T-cell (primary cell): ENCODE measurements around the gene RTP2. TPM values are rescaled to one million over a fixed set of nuclear protein-coding genes. Genes with fewer than 3 reads are reported as not detected.

Source experiments
- ATAC-seq, 4 experiments: fragments of 200-7000 bp in 3 of 4; fragments of 150-1000 bp in 1 of 4; cut with Tn5 transposase; replicated peaks in 1 of 4; 1 replicate in 3 of 4; 2 replicates in 1 of 4; pipeline ENCODE4 v1.10.0; 2021; ENCODE audit warnings: moderate library complexity in 3 of 4, mild to moderate bottlenecking in 2 of 4, moderate number of reproducible peaks in 1 of 4
- CTCF ChIA-PET, 2 donors: fragments of 300-600 bp; sonication (Branson Sonifier 250); formaldehyde crosslinking; loops; one replicate each; lab custom pipeline; 2022; ENCODE audit warnings: antibody characterized with exemption in 2 of 2; lab: Charles Lee
- POLR2A ChIA-PET, 2 donors: fragments of 300-600 bp; sonication (Branson Sonifier 250); formaldehyde crosslinking; loops; one replicate each; lab custom pipeline; 2022; ENCODE audit warnings: antibody characterized with exemption in 2 of 2; lab: Charles Lee
- DNase-seq, 35 experiments: peaks; one replicate each; pipeline versions ENCODE4 v3.0.0 to v3.0.0-alpha.2; 2013 to 2023
- H3K27ac ChIP-seq: one replicate; pipeline ENCODE4 v1.5.1; 2013; ENCODE audit warnings: low read length
- H3K27me3 ChIP-seq, 2 experiments: replicated peaks in 1 of 2; 1 replicate in 1 of 2; 2 replicates in 1 of 2; pipeline versions ENCODE4 v1.6.1 to v1.7.0; 2013; ENCODE audit warnings: low read length in 1 of 2, mixed read lengths in 1 of 2; ENCODE audit not compliant: control insufficient read depth in 2 of 2, insufficient read depth in 2 of 2; ENCODE audit errors: extremely low read depth in 1 of 2
- H3K36me3 ChIP-seq, 2 donors: 1 replicate in 1 of 2; 2 replicates in 1 of 2; pipeline versions ENCODE4 v1.6.1 to v1.7.0; 2013; ENCODE audit warnings: low read length in 1 of 2; ENCODE audit not compliant: control insufficient read depth in 2 of 2, insufficient read depth in 1 of 2; ENCODE audit errors: extremely low read depth in 1 of 2
- H3K4me1 ChIP-seq, 2 experiments: 1 replicate in 1 of 2; 2 replicates in 1 of 2; pipeline versions ENCODE4 v1.6.1 to v1.7.0; 2013; ENCODE audit warnings: low read length in 2 of 2, mixed read lengths in 1 of 2; ENCODE audit not compliant: insufficient read depth in 2 of 2, control insufficient read depth in 1 of 2; ENCODE audit errors: extremely low read depth in 1 of 2
- H3K4me3 ChIP-seq, 2 donors: 1 replicate in 1 of 2; 2 replicates in 1 of 2; pipeline versions ENCODE4 v1.5.1 to v1.7.0; 2013; ENCODE audit warnings: mild to moderate bottlenecking in 2 of 2, low read length in 1 of 2, moderate library complexity in 1 of 2; ENCODE audit not compliant: control insufficient read depth in 1 of 2; ENCODE audit errors: extremely low read depth in 1 of 2
- H3K9me3 ChIP-seq: 2 replicates; pipeline ENCODE4 v1.7.0; 2013
- H3K27ac Mint-ChIP-seq, 2 donors: one replicate each; pipeline ENCODE4 v1.8.0; 2020 to 2021; ENCODE audit warnings: mild to moderate bottlenecking in 2 of 2, mixed read lengths in 2 of 2
- H3K27me3 Mint-ChIP-seq, 2 donors: one replicate each; pipeline ENCODE4 v1.8.0; 2021 to 2022; ENCODE audit warnings: mixed read lengths in 2 of 2
- H3K36me3 Mint-ChIP-seq: one replicate; pipeline ENCODE4 v1.8.0; 2021; ENCODE audit warnings: mixed read lengths
- H3K4me1 Mint-ChIP-seq, 3 donors: one replicate each; pipeline ENCODE4 v1.8.0; 2020 to 2022; ENCODE audit warnings: mixed read lengths in 3 of 3, mild to moderate bottlenecking in 1 of 3
- H3K4me3 Mint-ChIP-seq, 3 donors: one replicate each; pipeline ENCODE4 v1.8.0; 2020 to 2022; ENCODE audit warnings: mild to moderate bottlenecking in 3 of 3, mixed read lengths in 3 of 3, moderate library complexity in 3 of 3
- H3K9me3 Mint-ChIP-seq, 3 donors: one replicate each; pipeline ENCODE4 v1.8.0; 2020 to 2022; ENCODE audit warnings: mixed read lengths in 3 of 3
- WGBS: methylation state at CpG from one replicate; pipeline ENCODE4 v1.1.5; 2013; ENCODE audit warnings: missing lambda C conversion rate; ENCODE audit not compliant: insufficient coverage; 5-methylcytosine and 5-hydroxymethylcytosine counted together
- total RNA-seq, 35 experiments: library from RNA in 6 of 35; stranded (reverse) in 6 of 35; fragments of 120-200 nt in 1 of 35; gene quantifications; one replicate each; pipeline versions ENCODE4 v1.2.1 to v1.2.4 and lab custom pipeline; 2013 to 2026

RTP2 gene
- total RNA-seq, 5 donors from 2014 or later (not counting 1 experiment from before 2014, with no cell fraction given) = not detected

GRCh38 chr3:187722206-187722612 is 19.9 kb upstream of the RTP2 start:
- Mint-ChIP-seq H3K9me3 (no peaks in the 10 kb centered on the region), H3K36me3 (peaks cover 56% of the 10 kb centered on the region), H3K4me1 (no peaks in the 10 kb centered on the region), H3K4me3 (no peak overlapping the region), H3K27me3 (no peaks in the 10 kb centered on the region), H3K27ac (no peak overlapping the region)
- H3K9me3 ChIP-seq = no peaks in the 10 kb centered on the region
- no peaks in the 10 kb centered on the region for H3K4me1 ChIP-seq
- H3K4me3 ChIP-seq = no peak overlapping the region
- DNase-seq (no peak), ATAC-seq (no peak)
- 88% methylated on average over 8 of the region's 10 CpGs for WGBS
- H3K27ac ChIP-seq = no peak overlapping the region
- H3K27me3 ChIP-seq = no peaks in the 10 kb centered on the region
- ChIA-PET CTCF (interaction anchor here (0.5 to 0.6 kb wide), 3 partner anchors 354 to 954 kb away, joined by 3 to 7 read pairs (median 3); partner anchors contain the start of gene RTP4 (in 1 of the 2)), POLR2A (interaction anchor here in 1 of 2 donors (0.7 kb wide), 1 partner anchor 559 kb away, joined by 4 read pairs; no protein-coding TSS in a partner anchor)
- peaks cover 8 to 44% of the 10 kb centered on the region in 2 donors for H3K36me3 ChIP-seq

GRCh38 chr3:187721055-187721454 is 18.7 kb upstream of the RTP2 start:
- Mint-ChIP-seq H3K27ac (no peak overlapping the region), H3K4me3 (no peak overlapping the region), H3K4me1 (no peaks in the 10 kb centered on the region), H3K9me3 (no peaks in the 10 kb centered on the region), H3K27me3 (no peaks in the 10 kb centered on the region), H3K36me3 (peaks cover 48% of the 10 kb centered on the region)
- no peaks in the 10 kb centered on the region for H3K9me3 ChIP-seq
- no peak overlapping the region for H3K4me3 ChIP-seq
- no peaks in the 10 kb centered on the region for H3K4me1 ChIP-seq
- H3K27ac ChIP-seq = no peak overlapping the region
- H3K27me3 ChIP-seq = no peaks in the 10 kb centered on the region
- ChIA-PET POLR2A (interaction anchor here in 1 of 2 donors (0.5 kb wide), 1 partner anchor 559 kb away, joined by 3 read pairs; no protein-coding TSS in a partner anchor), CTCF (interaction anchor here in 1 of 2 donors (0.7 kb wide), 1 partner anchor 674 kb away, joined by 3 read pairs; no protein-coding TSS in a partner anchor)
- ATAC-seq (no peak), DNase-seq (no peak)
- peaks cover 5 to 32% of the 10 kb centered on the region in 2 donors for H3K36me3 ChIP-seq
- WGBS = 92% methylated on average over 6 of the region's 8 CpGs

- no peaks in the 10 kb centered on the region for H3K4me1 ChIP-seq
- no peak overlapping the region for H3K27ac ChIP-seq
- POLR2A ChIA-PET = no interaction called here
- ATAC-seq (no peak), DNase-seq (no peak)
- peaks cover 4 to 25% of the 10 kb centered on the region in 2 donors for H3K36me3 ChIP-seq
- H3K9me3 ChIP-seq = no peaks in the 10 kb centered on the region
- no peak overlapping the region for H3K27ac Mint-ChIP-seq
- H3K36me3 Mint-ChIP-seq = peaks cover 41% of the 10 kb centered on the region
- H3K27me3 ChIP-seq = no peaks in the 10 kb centered on the region
- no peak overlapping the region for H3K4me3 ChIP-seq
- CTCF ChIA-PET = interaction anchor here (0.7 to 6.3 kb wide), 4 partner anchors 11 to 674 kb away, joined by 3 to 42 read pairs (median 6); no protein-coding TSS in a partner anchor
- H3K27me3 Mint-ChIP-seq = no peaks in the 10 kb centered on the region
- no peaks in the 10 kb centered on the region for H3K4me1 Mint-ChIP-seq
- H3K4me3 Mint-ChIP-seq = no peak overlapping the region
- H3K9me3 Mint-ChIP-seq = no peaks in the 10 kb centered on the region
- WGBS = no CpG with 5 or more reads among the region's 2 CpGs
Measured at GRCh38 chr3:187720337-187720670, 17.9 kb upstream of the RTP2 start.

- peaks cover 2 to 20% of the 10 kb centered on the region in 2 donors for H3K36me3 ChIP-seq
Measured at GRCh38 chr3:187719628-187720336, 17.4 kb upstream of the RTP2 start.

GRCh38 chr3:187718802-187719201 is 16.4 kb upstream of the RTP2 start:
- H3K27me3 ChIP-seq = no peaks in the 10 kb centered on the region
- peaks cover 0 to 2% of the 10 kb centered on the region in 2 experiments for H3K4me1 ChIP-seq
- 100% methylated on average over 3 of the region's 5 CpGs for WGBS
- no peak overlapping the region for H3K4me3 ChIP-seq
- DNase-seq = no peak
- POLR2A ChIA-PET = interaction anchor here in 1 of 2 donors (0.6 kb wide), 1 partner anchor 17 kb away, joined by 3 read pairs; no protein-coding TSS in a partner anchor
- H3K27ac ChIP-seq = no peak overlapping the region
- Mint-ChIP-seq H3K9me3 (no peaks in the 10 kb centered on the region), H3K4me3 (no peak overlapping the region), H3K27me3 (peaks cover 0 to 3% of the 10 kb centered on the region in 2 donors), H3K36me3 (peaks cover 27% of the 10 kb centered on the region), H3K27ac (no peak overlapping the region), H3K4me1 (peaks cover 8 to 9% (median 9%) of the 10 kb centered on the region in 3 donors)
- ATAC-seq = no peak
- peaks cover 0 to 13% of the 10 kb centered on the region in 2 donors for H3K36me3 ChIP-seq
- H3K9me3 ChIP-seq = no peaks in the 10 kb centered on the region
- CTCF ChIA-PET = interaction anchor here (1.0 to 6.3 kb wide), 4 partner anchors 17 to 1235 kb away, joined by 3 to 42 read pairs (median 6); no protein-coding TSS in a partner anchor

More at GRCh38 chr3:187719628-187720336, 17.4 kb upstream of the RTP2 start:
- Mint-ChIP-seq H3K4me1 (no peaks in the 10 kb centered on the region), H3K27me3 (no peaks in the 10 kb centered on the region), H3K9me3 (no peaks in the 10 kb centered on the region), H3K4me3 (no peak overlapping the region), H3K27ac (no peak overlapping the region), H3K36me3 (peaks cover 36% of the 10 kb centered on the region)
- DNase-seq (no peak), ATAC-seq (no peak)
- H3K27ac ChIP-seq = no peak overlapping the region
- H3K27me3 ChIP-seq = no peaks in the 10 kb centered on the region
- CTCF ChIA-PET = interaction anchor here (1.5 to 6.3 kb wide), 3 partner anchors 10 to 401 kb away, joined by 3 to 42 read pairs (median 8); no protein-coding TSS in a partner anchor
- H3K4me1 ChIP-seq = no peaks in the 10 kb centered on the region
- 28% methylated on average over 2 of the region's 6 CpGs for WGBS
- POLR2A ChIA-PET = no interaction called here
- H3K9me3 ChIP-seq = no peaks in the 10 kb centered on the region
- no peak overlapping the region for H3K4me3 ChIP-seq

GRCh38 chr3:187717572-187717971 is 15.2 kb upstream of the RTP2 start:
- Histone ChIP-seq H3K4me1 (peaks cover 0 to 5% of the 10 kb centered on the region in 2 experiments), H3K4me3 (no peak overlapping the region), H3K36me3 (peaks cover 0 to 7% of the 10 kb centered on the region in 2 donors), H3K27me3 (no peaks in the 10 kb centered on the region), H3K27ac (no peak overlapping the region), H3K9me3 (no peaks in the 10 kb centered on the region)
- ATAC-seq (no peak), DNase-seq (no peak)
- no CpG with 5 or more reads among the region's 1 CpG for WGBS
- no peak overlapping the region for H3K4me3 Mint-ChIP-seq
- H3K27ac Mint-ChIP-seq = no peak overlapping the region
- ChIA-PET POLR2A (no interaction called here), CTCF (interaction anchor here (1.2 to 6.3 kb wide), 3 partner anchors 11 to 398 kb away, joined by 3 to 42 read pairs (median 8); no protein-coding TSS in a partner anchor)
- peaks cover 13 to 16% (median 15%) of the 10 kb centered on the region in 3 donors for H3K4me1 Mint-ChIP-seq
- H3K9me3 Mint-ChIP-seq = no peaks in the 10 kb centered on the region
- peaks cover 0 to 3% of the 10 kb centered on the region in 2 donors for H3K27me3 Mint-ChIP-seq
- H3K36me3 Mint-ChIP-seq = peaks cover 18% of the 10 kb centered on the region
